ENCODE data around the gene INO80E.
"Not testable (repeated sequence)": the region's sequence is repeated elsewhere in the genome, so short reads cannot be mapped to it uniquely, and the experiment has no call there.

Gene INO80E

GRCh38 chr16:30009990-30010843, 14.2 kb downstream of the INO80E start:
- DNase-seq (ENCODE audit: low spot score) = no peak

- DNase-seq (ENCODE audit: low spot score) = no peak
Observed at GRCh38 chr16:30010844-30011713, 15.0 kb downstream of the INO80E start, which contains the start of gene DOC2A. Gene DOC2A, minus strand, starts transcription at chr16:30011027. Its CDS starts 805 bp downstream, at chr16:30010222.

GRCh38 chr16:30011714-30012504, 15.9 kb downstream of the INO80E start:
- no peak for DNase-seq (ENCODE audit: low spot score)

GRCh38 chr16:30012598-30012997, 16.6 kb downstream of the INO80E start:
- not testable (repeated sequence) for DNase-seq (ENCODE audit: low spot score)

- not testable (repeated sequence) for DNase-seq (ENCODE audit: low spot score)
Observed at GRCh38 chr16:30015450-30015849, 19.4 kb downstream of the INO80E start.

- DNase-seq (ENCODE audit: low spot score) = no peak
Observed at GRCh38 chr16:30016555-30017276, 20.7 kb downstream of the INO80E start.

- DNase-seq (ENCODE audit: low spot score) = no peak
Observed at GRCh38 chr16:30017277-30017656, 21.2 kb downstream of the INO80E start.

GRCh38 chr16:30017937-30018336, 21.9 kb downstream of the INO80E start:
- not testable (repeated sequence) for DNase-seq (ENCODE audit: low spot score)

- no peak for DNase-seq (ENCODE audit: low spot score)
Observed at GRCh38 chr16:30018731-30019158, 22.7 kb downstream of the INO80E start.

GRCh38 chr16:30022887-30023286, 26.8 kb downstream of the INO80E start, which contains the start of gene C16orf92:
Gene C16orf92, plus strand, starts transcription at chr16:30023198. Its CDS starts 143 bp downstream, at chr16:30023341.
- DNase-seq (ENCODE audit: low spot score) = no peak

- DNase-seq (ENCODE audit: low spot score) = no peak
Observed at GRCh38 chr16:30023586-30023985, 27.5 kb downstream of the INO80E start.

- no peak for DNase-seq (ENCODE audit: low spot score)
Observed at GRCh38 chr16:30024451-30024850, 28.4 kb downstream of the INO80E start.

- DNase-seq (ENCODE audit: low spot score) = no peak
Observed at GRCh38 chr16:30025156-30025555, 29.1 kb downstream of the INO80E start.

GRCh38 chr16:30025574-30025973, 29.5 kb downstream of the INO80E start:
- no peak for DNase-seq (ENCODE audit: low spot score)

- no peak for DNase-seq (ENCODE audit: low spot score)
Observed at GRCh38 chr16:30026449-30026848, 30.4 kb downstream of the INO80E start.

GRCh38 chr16:30027588-30028437, 31.8 kb downstream of the INO80E start:
- no peak for DNase-seq (ENCODE audit: low spot score)

- no peak for DNase-seq (ENCODE audit: low spot score)
Observed at GRCh38 chr16:30028438-30029076, 32.5 kb downstream of the INO80E start.

GRCh38 chr16:30030011-30030685, 34.1 kb downstream of the INO80E start:
- DNase-seq (ENCODE audit: low spot score) = no peak

- DNase-seq (ENCODE audit: low spot score) = no peak
Observed at GRCh38 chr16:30030841-30031413, 34.9 kb downstream of the INO80E start, which contains the start of gene TLCD3B. Gene TLCD3B, minus strand, starts transcription at chr16:30031271. Its CDS starts 744 bp downstream, at chr16:30030527.

All from HuH-7 (cell line).